SK-N-MC (cell line): ENCODE results near the gene TEX13A.

Experiments
- EZH2 ChIP-seq: fragments of 200-600 bp; sonication (generic); IDR thresholded peaks from one replicate; pipeline ENCODE4 v1.6.1; 2017; ENCODE audit warnings: antibody characterized with exemption
- POLR2AphosphoS5 ChIP-seq: IDR thresholded peaks from 2 replicates; pipeline ENCODE4 v1.6.1; 2012; ENCODE audit warnings: mild to moderate bottlenecking, low read depth, low read length, borderline replicate concordance

- TF ChIP-seq EZH2, result no peak
- no peak for TF ChIP-seq POLR2AphosphoS5
Measured at GRCh38 chrX:105220636-105221035, at the start of gene TEX13A.
